Measurements from ENCODE around the gene GRM8.

GRCh38 chr7:127186686-127187085 lies 66.1 kb downstream of the GRM8 start:
- TF ChIP-seq MAX (IDR thresholded peaks at IDR 0.05) (no peak), REST (IDR thresholded peaks at IDR 0.05; ENCODE audit: low read depth) (no peak), EP300 (IDR thresholded peaks at IDR 0.05; ENCODE audit: borderline replicate concordance) (no peak), RAD21 (IDR thresholded peaks at IDR 0.05; ENCODE audit: low read depth) (no peak), EGR1 (IDR thresholded peaks at IDR 0.05) (no peak), USF1 (IDR thresholded peaks at IDR 0.05) (no peak), FOXM1 (IDR thresholded peaks at IDR 0.05; ENCODE audit: borderline replicate concordance, low read depth) (no peak), ZBTB7A (IDR thresholded peaks at IDR 0.05; ENCODE audit: low read depth) (no peak), CEBPB (IDR thresholded peaks at IDR 0.05) (no peak), TEAD4 (IDR thresholded peaks at IDR 0.05) (no peak), YY1 (IDR thresholded peaks at IDR 0.05; ENCODE audit: low read depth) (no peak)

Data from Ishikawa (cell line).